Thymus (tissue), 11 donors: ENCODE data around the gene MLXIP. TPM values are rescaled to one million over a fixed set of nuclear protein-coding genes. Genes with fewer than 3 reads are reported as not detected.

Source experiments
- DNase-seq, 9 donors: peaks; one replicate each; pipeline ENCODE4 v3.0.0-alpha.2; 2013; ENCODE audit warnings: low spot score in 9 of 9, low read depth in 6 of 9, missing footprints in 1 of 9
- H3K27ac ChIP-seq, 2 donors: one replicate each; pipeline ENCODE4 v1.5.1; 2013; ENCODE audit warnings: control low read depth in 1 of 2, low read depth in 1 of 2, low read length in 1 of 2, mild to moderate bottlenecking in 1 of 2, moderate library complexity in 1 of 2
- H3K27me3 ChIP-seq, 2 donors: one replicate each; pipeline ENCODE4 v1.5.1; 2013; ENCODE audit warnings: low read length in 1 of 2; ENCODE audit not compliant: control insufficient read depth in 2 of 2, insufficient read depth in 1 of 2
- H3K36me3 ChIP-seq, 2 donors: one replicate each; pipeline ENCODE4 v1.5.1; 2013; ENCODE audit warnings: low read length in 1 of 2, mild to moderate bottlenecking in 1 of 2, moderate library complexity in 1 of 2; ENCODE audit not compliant: control insufficient read depth in 2 of 2, insufficient read depth in 2 of 2
- H3K4me1 ChIP-seq, 2 donors: one replicate each; pipeline ENCODE4 v1.5.1; 2013; ENCODE audit warnings: low read length in 2 of 2; ENCODE audit not compliant: control insufficient read depth in 2 of 2, insufficient read depth in 2 of 2
- H3K4me3 ChIP-seq, 2 donors: one replicate each; pipeline ENCODE4 v1.5.1; 2013; ENCODE audit warnings: low read length in 2 of 2, control low read depth in 1 of 2, mild to moderate bottlenecking in 1 of 2
- H3K9me3 ChIP-seq, 2 donors: one replicate each; pipeline ENCODE4 v1.5.1; 2013; ENCODE audit warnings: low read length in 1 of 2, mild to moderate bottlenecking in 1 of 2; ENCODE audit not compliant: control insufficient read depth in 2 of 2, insufficient read depth in 1 of 2
- WGBS: extraction: QIAGEN DNeasy Blood & Tissue Kit; methylation state at CpG from one replicate; pipeline ENCODE4 v1.1.7; 2013; 5-methylcytosine and 5-hydroxymethylcytosine counted together
- polyA plus RNA-seq: library from polyadenylated mRNA; stranded (reverse); fragments of 200-250 nt; gene quantifications from one replicate; pipeline ENCODE4 v1.2.3, GENCODE V29; 2013
- total RNA-seq: library from RNA; stranded (reverse); fragments of 120-200 nt; gene quantifications from one replicate; pipeline ENCODE4 v1.2.4, GENCODE V29; 2013
- donor health status: healthy.

MLXIP gene
- total and polyA plus RNA-seq, 2 donors: 10.1 to 31.9 TPM

DNA sequence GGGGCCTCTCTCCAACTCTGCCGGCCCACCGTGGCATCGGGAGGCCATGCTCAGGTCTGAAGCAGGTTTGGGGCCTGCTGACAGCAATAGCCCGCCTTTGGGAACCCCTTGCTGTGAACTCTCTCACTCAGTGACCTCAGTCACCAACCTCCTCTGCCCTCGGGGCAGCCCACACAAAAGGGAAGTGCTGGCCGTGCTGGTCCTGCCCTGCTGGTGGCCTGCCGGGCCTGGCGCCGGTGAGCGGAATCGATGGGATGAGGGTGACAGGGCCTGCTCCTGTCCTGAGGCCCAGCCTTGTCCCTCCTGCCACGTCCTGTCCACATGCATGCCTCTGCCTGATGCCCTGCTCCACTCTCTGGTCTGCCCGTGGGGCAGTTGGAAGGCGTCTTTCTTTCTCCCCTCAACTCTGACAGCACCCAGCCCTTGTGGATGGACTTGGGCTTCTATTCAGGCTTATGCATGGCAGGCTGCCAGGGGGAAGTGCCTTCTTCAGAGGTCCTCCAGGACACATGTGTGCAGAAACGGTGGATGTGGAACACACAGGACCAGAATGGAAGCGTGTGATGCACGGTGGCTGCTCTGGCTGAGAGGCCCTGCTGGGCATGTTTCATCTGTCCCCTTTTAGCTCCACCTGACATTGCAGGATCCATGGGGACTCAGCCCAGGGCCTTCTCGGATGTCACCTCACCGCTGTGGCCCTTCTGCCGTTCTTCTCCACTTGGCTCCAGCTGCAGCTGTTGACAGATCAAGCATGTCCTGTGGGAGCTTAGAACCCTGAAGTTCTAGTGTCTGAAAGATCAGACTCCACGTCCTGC, 63.6 kb downstream of the MLXIP start:
- H3K27me3 ChIP-seq: no peaks in the 10 kb centered on the region
- 96% methylated on average over 21 of the region's 21 CpGs for WGBS
- H3K4me3 ChIP-seq: no peak overlapping the region
- peaks cover 0 to 1% of the 10 kb centered on the region in 2 donors for H3K9me3 ChIP-seq
- H3K4me1 ChIP-seq: no peaks in the 10 kb centered on the region
- DNase-seq: no peak
- no peak overlapping the region for H3K27ac ChIP-seq
- peaks cover 63 to 66% of the 10 kb centered on the region in 2 donors for H3K36me3 ChIP-seq

- 94% methylated on average over 6 of the region's 6 CpGs for whole genome bisulfite sequencing
- H3K4me3 ChIP-seq: no peak overlapping the region
- H3K4me1 ChIP-seq: no peaks in the 10 kb centered on the region
- no peak overlapping the region for H3K27ac ChIP-seq
- peaks cover 0 to 1% of the 10 kb centered on the region in 2 donors for H3K9me3 ChIP-seq
- DNase-seq: no peak
- H3K27me3 ChIP-seq: no peaks in the 10 kb centered on the region
- H3K36me3 ChIP-seq: peaks cover 57 to 58% of the 10 kb centered on the region in 2 donors
These were observed 64.3 kb downstream of the MLXIP start for GRCh38 chr12:122142857-122143256.

GRCh38 chr12:122144885-122145284, 66.3 kb downstream of the MLXIP start:
- H3K27me3 ChIP-seq: no peaks in the 10 kb centered on the region
- H3K36me3 ChIP-seq: peaks cover 38 to 42% of the 10 kb centered on the region in 2 donors
- no peak overlapping the region for H3K27ac ChIP-seq
- no peaks in the 10 kb centered on the region for H3K4me1 ChIP-seq
- no peak overlapping the region for H3K4me3 ChIP-seq
- 97% methylated on average over 12 of the region's 12 CpGs for WGBS
- DNase-seq: no peak
- no peaks in the 10 kb centered on the region for H3K9me3 ChIP-seq

DNA sequence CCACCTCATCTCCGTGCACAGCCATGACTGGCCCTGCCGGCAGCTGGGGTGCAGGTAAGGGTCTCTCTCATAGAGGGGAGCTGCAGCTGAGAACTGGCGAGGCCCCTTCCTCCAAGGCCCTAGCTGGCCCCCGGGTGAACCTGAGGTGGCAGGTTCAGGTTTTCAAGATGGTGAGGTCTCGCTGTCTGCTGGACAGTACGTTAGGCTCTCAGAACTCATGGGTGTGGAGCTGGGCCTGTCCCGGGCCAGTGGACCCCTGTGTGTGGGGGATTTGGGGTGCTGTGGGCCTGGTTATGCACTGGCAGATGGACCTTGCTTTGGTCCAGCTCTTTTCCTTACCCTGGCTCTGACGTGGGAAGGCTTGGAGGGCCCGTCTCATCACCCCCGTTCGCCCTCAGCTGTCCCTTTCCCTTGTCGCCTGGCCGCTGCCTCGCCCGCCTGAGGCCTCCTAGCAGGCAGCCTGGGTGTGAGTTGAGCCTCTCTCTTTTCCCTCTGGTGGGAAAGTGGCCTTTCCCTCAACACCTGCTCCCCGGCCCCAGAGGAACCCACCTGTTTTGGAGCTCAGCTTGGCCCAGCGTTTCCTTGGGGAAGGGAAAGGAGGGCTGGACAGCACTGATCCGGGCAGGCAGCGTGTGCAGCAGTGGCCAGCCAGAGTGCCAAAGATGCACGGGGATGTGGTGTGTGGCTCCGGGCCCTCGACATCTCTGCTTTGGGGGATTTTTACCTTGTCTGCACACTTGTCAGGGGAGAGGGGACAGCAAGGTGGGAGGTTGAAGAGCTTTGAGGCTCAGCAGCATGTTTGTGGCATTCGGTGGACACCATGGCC, 67.2 kb downstream of the MLXIP start:
- H3K27ac ChIP-seq: no peak overlapping the region
- no peak for DNase-seq

GRCh38 chr12:122147514-122148290, 69.1 kb downstream of the MLXIP start:
- Histone ChIP-seq H3K27me3 (no peaks in the 10 kb centered on the region), H3K27ac (no peak overlapping the region)
- WGBS: 95% methylated on average over 21 of the region's 21 CpGs

More for the DNA sequence above, 67.2 kb downstream of the MLXIP start:
- no peaks in the 10 kb centered on the region for H3K4me1 ChIP-seq
- 95% methylated on average over 23 of the region's 23 CpGs for WGBS
- H3K27me3 ChIP-seq: no peaks in the 10 kb centered on the region
- no peak overlapping the region for H3K4me3 ChIP-seq
- H3K36me3 ChIP-seq: peaks cover 32 to 36% of the 10 kb centered on the region in 2 donors
- H3K9me3 ChIP-seq: no peaks in the 10 kb centered on the region

DNA sequence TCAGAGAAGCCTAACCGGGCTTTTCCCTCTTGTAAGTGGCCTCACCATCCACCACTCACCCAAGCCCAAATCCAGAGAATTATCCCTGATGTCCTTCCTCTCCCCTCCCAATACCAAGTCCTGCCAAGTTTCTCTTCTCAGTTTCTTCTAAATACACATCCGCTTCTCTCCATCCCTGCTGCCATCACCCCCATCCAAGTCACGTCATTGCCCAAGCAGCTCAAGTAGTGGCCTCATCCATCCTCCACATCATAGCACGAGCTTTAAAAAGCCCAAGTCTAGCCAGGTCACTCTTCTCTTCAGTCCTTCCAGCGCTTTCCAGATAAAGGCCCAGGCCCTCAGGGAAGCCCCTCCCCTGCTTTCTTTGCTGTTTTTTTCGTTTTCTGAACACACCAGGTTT, 70.1 kb downstream of the MLXIP start:
- Histone ChIP-seq H3K4me1 (no peaks in the 10 kb centered on the region), H3K36me3 (peaks cover 4 to 6% of the 10 kb centered on the region in 2 donors), H3K27ac (no peak overlapping the region), H3K27me3 (no peaks in the 10 kb centered on the region), H3K9me3 (no peaks in the 10 kb centered on the region), H3K4me3 (no peak overlapping the region)
- WGBS: 91% methylated on average over 6 of the region's 6 CpGs
- no peak for DNase-seq

More at GRCh38 chr12:122147514-122148290, 69.1 kb downstream of the MLXIP start:
- Histone ChIP-seq H3K4me3 (no peak overlapping the region), H3K9me3 (no peaks in the 10 kb centered on the region), H3K36me3 (peaks cover 12 to 16% of the 10 kb centered on the region in 2 donors), H3K4me1 (no peaks in the 10 kb centered on the region)
- DNase-seq: no peak

- WGBS: 85% methylated on average over 8 of the region's 8 CpGs
- no peak for DNase-seq
- Histone ChIP-seq H3K27ac (no peak overlapping the region), H3K4me3 (no peak overlapping the region), H3K9me3 (no peaks in the 10 kb centered on the region), H3K36me3 (no peaks in the 10 kb centered on the region), H3K4me1 (no peaks in the 10 kb centered on the region), H3K27me3 (no peaks in the 10 kb centered on the region)
These were observed 71.6 kb downstream of the MLXIP start for GRCh38 chr12:122150127-122150681.

- DNase-seq: no peak
- 98% methylated on average over 9 of the region's 9 CpGs for WGBS
- H3K9me3 ChIP-seq: no peaks in the 10 kb centered on the region
- no peak overlapping the region for H3K27ac ChIP-seq
- no peaks in the 10 kb centered on the region for H3K4me1 ChIP-seq
- H3K27me3 ChIP-seq: no peaks in the 10 kb centered on the region
- H3K4me3 ChIP-seq: no peak overlapping the region
- no peaks in the 10 kb centered on the region for H3K36me3 ChIP-seq
These were observed 74.2 kb downstream of the MLXIP start for GRCh38 chr12:122152754-122153153.
